Activated CD4-positive, alpha-beta T cell treated with anti-CD3 and anti-CD28 coated beads, Interleukin-2, amount 50 U/mL, for 16 hours (primary cell): ENCODE measurements around the gene MRPL12.
A peak's percentile ranks its signal among the peaks of the same experiment; 100 is the strongest.

Experiments used
- DNase-seq: peaks from one replicate; pipeline ENCODE4 v3.0.0-alpha.2; 2020

MRPL12 gene

GRCh38 chr17:81683208-81683583, 20.0 kb upstream of the MRPL12 start:
- no peak for DNase-seq

- peak; percentile 99 for DNase-seq
Observed at GRCh38 chr17:81683584-81684441, 19.4 kb upstream of the MRPL12 start, which contains the start of the genes ARL16 and HGS. Gene ARL16, minus strand, starts transcription at chr17:81683797. Its CDS starts 44 bp downstream, at chr17:81683753. Gene HGS, plus strand, starts transcription at chr17:81684011. Its CDS starts 56 bp downstream, at chr17:81684067.

GRCh38 chr17:81684442-81684911, 18.7 kb upstream of the MRPL12 start:
- peak; percentile 33 for DNase-seq

GRCh38 chr17:81685108-81685507, 18.1 kb upstream of the MRPL12 start:
- DNase-seq = peak; percentile 41

- DNase-seq = no peak
Observed at GRCh38 chr17:81686614-81687013, 16.6 kb upstream of the MRPL12 start.

- no peak for DNase-seq
Observed at GRCh38 chr17:81687770-81688541, 15.2 kb upstream of the MRPL12 start.

GRCh38 chr17:81688616-81689015, 14.6 kb upstream of the MRPL12 start:
- DNase-seq = no peak

- DNase-seq = no peak
Observed at GRCh38 chr17:81690066-81690465, 13.1 kb upstream of the MRPL12 start.

GRCh38 chr17:81690549-81690948, 12.6 kb upstream of the MRPL12 start:
- no peak for DNase-seq

- DNase-seq = no peak
Observed at GRCh38 chr17:81691196-81691595, 12.0 kb upstream of the MRPL12 start.

GRCh38 chr17:81691608-81692007, 11.6 kb upstream of the MRPL12 start:
- DNase-seq = no peak

- no peak for DNase-seq
Observed at GRCh38 chr17:81693509-81694210, 9.5 kb upstream of the MRPL12 start.

- DNase-seq = no peak
Observed at GRCh38 chr17:81694810-81695209, 8.4 kb upstream of the MRPL12 start.

GRCh38 chr17:81695211-81695610, 8.0 kb upstream of the MRPL12 start:
- no peak for DNase-seq

GRCh38 chr17:81695801-81696200, 7.4 kb upstream of the MRPL12 start:
- no peak for DNase-seq

- no peak for DNase-seq
Observed at GRCh38 chr17:81696218-81696941, 6.8 kb upstream of the MRPL12 start.

- no peak for DNase-seq
Observed at GRCh38 chr17:81697261-81698044, 5.7 kb upstream of the MRPL12 start.

GRCh38 chr17:81700353-81701287, 2.5 kb upstream of the MRPL12 start:
- DNase-seq = no peak

GRCh38 chr17:81701288-81702071, 1.7 kb upstream of the MRPL12 start:
- peak; percentile 33 for DNase-seq
